HAP-1 (cell line): ENCODE results near the gene VAV3.

Experiments used
- DNase-seq, 2 experiments: peaks; one replicate each; pipeline ENCODE4 v3.0.0-alpha.2; 2016 to 2020; ENCODE audit warnings: low spot score in 2 of 2
- H3K27me3 ChIP-seq: fragments of 250-450 bp; sonication (Bioruptor Pico); 2 replicates; pipeline ENCODE4 v1.5.1; 2020; ENCODE audit warnings: low read depth, mild to moderate bottlenecking, moderate library complexity
- H3K36me3 ChIP-seq: fragments of 250-450 bp; sonication (Bioruptor Pico); replicated peaks from 2 replicates; pipeline ENCODE4 v1.5.1; 2020; ENCODE audit warnings: mild to moderate bottlenecking
- H3K4me1 ChIP-seq: fragments of 250-450 bp; sonication (Bioruptor Pico); 2 replicates; pipeline ENCODE4 v1.5.1; 2020; ENCODE audit warnings: mild to moderate bottlenecking
- H3K4me3 ChIP-seq: fragments of 250-450 bp; sonication (Bioruptor Pico); 2 replicates; pipeline ENCODE4 v1.5.1; 2020; ENCODE audit warnings: mild to moderate bottlenecking, moderate library complexity
- H3K9me3 ChIP-seq: fragments of 250-450 bp; sonication (Bioruptor Pico); 2 replicates; pipeline ENCODE4 v1.5.1; 2020; ENCODE audit warnings: mild to moderate bottlenecking, moderate library complexity
- in situ Hi-C: fragments of 300-500 bp; cut with MboI; formaldehyde crosslinking; loops from 3 replicates; pipeline ENCODE4 v1.14.3; 2020; ENCODE audit warnings: low sequenced_read_pairs, inconsistent platforms, mixed read lengths

Gene VAV3

DNA sequence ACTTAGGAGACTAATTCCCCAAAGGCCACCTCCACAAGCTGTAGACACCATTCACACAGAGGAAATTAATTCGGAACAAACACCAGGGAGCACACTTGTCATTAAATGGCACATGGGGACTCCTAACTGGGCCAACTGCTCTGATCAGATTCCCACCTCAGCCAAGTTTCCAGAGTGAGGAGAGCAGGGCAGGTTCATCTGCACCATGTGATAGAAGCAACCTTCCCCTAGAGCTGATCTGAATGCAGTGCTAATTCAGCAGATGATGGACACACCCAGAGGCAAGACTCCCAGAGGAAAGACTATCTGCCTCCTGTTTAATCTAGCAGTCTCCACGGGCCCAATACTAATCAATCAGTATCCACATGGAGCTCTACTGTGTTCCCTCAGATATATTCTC, 147.0 kb downstream of the VAV3 start:
- no peaks in the 10 kb centered on the region for H3K4me1 ChIP-seq
- in situ Hi-C loops: no loop called here
- no peak overlapping the region for H3K4me3 ChIP-seq
- no peak for DNase-seq
- no peaks in the 10 kb centered on the region for H3K36me3 ChIP-seq
- H3K27me3 ChIP-seq: no peaks in the 10 kb centered on the region
- H3K9me3 ChIP-seq: no peaks in the 10 kb centered on the region

DNA sequence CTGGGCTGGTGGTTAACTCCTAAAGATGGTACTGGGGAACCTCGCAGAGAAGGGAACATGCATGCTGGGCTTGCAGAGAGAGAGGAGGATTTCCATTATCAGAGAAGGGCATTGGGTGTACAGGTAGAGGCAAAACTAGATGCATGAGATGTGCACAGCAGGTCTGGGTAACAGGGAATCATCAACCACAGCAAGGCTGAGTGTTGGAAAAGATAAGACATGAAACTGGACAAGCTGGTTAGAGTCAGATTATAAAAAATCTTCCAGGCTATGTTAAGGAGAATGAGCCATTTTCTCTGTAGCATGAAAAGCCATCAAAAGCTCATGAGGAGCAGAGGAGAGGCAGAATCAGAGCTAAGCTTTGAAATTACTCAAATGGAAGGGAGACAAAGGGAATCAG, 147.8 kb downstream of the VAV3 start:
- DNase-seq: no peak
- Histone ChIP-seq H3K4me3 (no peak overlapping the region), H3K36me3 (no peaks in the 10 kb centered on the region), H3K27me3 (no peaks in the 10 kb centered on the region), H3K4me1 (no peaks in the 10 kb centered on the region), H3K9me3 (no peaks in the 10 kb centered on the region)
- in situ Hi-C loops: no loop called here

DNA sequence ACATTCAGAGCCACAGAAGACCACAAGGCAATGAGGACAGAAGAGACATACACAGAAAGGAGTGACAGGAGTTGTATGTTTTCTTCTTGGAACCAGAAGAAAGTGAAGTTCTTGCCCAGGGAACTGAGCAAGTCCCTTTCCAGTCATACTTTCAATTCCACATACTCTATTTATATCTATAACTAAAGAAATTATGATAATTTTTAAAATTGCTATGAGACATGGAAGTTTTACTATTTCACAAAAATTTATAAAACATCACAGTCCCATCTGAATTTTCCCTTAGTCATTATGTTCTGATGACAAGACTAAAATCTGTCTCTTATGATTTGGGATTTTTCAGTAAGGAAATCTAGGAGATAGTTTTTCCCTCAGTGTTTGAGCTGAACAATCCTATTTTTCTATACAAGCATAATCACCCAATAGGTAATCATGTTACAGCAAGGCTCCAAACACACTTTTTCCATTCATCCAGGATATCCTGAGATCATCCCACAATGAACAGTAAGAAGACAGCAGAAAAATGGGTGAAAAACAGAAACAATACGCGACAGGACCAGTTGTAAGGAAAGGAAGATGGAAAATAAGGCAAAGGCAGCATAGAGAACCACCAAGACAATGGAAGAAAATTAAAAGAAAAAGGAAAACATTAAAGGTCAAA, 154.6 kb downstream of the VAV3 start:
- H3K4me3 ChIP-seq: no peak overlapping the region
- H3K4me1 ChIP-seq: no peaks in the 10 kb centered on the region
- no peaks in the 10 kb centered on the region for H3K9me3 ChIP-seq
- DNase-seq: no peak
- H3K36me3 ChIP-seq: no peaks in the 10 kb centered on the region
- no peaks in the 10 kb centered on the region for H3K27me3 ChIP-seq
- in situ Hi-C loops: no loop called here

DNA sequence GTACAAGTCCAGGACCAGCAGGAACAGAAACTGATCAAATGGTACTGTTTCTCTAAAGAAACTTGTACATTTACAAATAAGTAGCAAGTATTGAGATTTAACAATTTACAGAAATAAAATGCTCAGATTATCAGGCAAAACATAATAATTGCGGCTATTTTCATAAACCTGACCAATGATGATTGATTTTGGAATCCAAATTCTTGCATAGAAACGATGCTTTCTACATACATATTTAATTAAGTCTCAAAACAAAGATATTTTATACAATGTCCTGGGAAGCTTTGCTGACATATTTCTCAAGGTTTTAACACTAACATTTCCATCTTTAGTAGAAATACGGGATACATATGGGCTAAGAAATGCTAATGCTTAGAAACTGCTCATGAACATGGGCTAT, 157.1 kb downstream of the VAV3 start:
- H3K4me3 ChIP-seq: no peak overlapping the region
- no peaks in the 10 kb centered on the region for H3K36me3 ChIP-seq
- in situ Hi-C loops: no loop called here
- peaks cover 2% of the 10 kb centered on the region; the same call in 1 of the 2 replicates for H3K4me1 ChIP-seq
- no peaks in the 10 kb centered on the region for H3K27me3 ChIP-seq
- DNase-seq: no peak
- H3K9me3 ChIP-seq: no peaks in the 10 kb centered on the region

DNA sequence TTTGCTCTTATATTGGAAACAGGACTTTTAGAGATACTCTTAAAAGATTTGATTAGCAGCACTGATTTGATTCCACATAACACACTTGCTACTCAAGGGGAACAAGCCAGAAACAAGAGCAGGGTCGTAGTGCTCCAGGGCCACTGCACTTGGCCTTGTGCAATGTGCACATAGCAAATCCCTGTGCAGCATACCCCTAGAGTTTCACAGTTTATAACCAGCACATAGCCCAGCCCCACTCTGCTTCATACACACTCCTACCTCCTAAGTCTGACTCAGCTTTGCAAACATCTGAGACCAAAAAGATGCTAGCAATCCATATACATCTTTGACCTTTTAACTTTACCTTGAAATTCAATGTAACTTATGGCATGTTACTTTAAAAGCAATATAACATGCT, 157.6 kb downstream of the VAV3 start:
- DNase-seq: no peak
- Histone ChIP-seq H3K9me3 (no peaks in the 10 kb centered on the region), H3K4me1 (peaks cover 2% of the 10 kb centered on the region; the same call in 1 of the 2 replicates), H3K27me3 (no peaks in the 10 kb centered on the region), H3K36me3 (no peaks in the 10 kb centered on the region), H3K4me3 (no peak overlapping the region)
- in situ Hi-C loops: no loop called here

DNA sequence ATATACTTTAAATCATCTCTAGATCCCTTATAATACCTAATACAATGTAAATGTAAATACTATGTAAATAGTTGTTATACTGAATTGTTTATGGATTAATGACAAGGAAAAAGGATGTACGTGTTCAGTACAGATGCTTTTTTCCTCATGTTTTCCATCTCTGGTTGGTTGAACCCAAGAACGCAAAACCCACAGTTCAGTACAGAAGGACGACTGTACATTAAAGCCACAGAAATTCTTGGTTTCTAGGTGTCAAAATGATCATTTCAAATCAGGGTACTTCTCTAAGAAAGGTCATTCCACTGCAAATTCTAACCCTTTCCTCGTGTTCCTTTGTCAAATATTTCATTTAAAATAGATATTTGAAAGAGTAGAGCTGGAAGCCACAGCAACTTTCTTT, 158.1 kb downstream of the VAV3 start:
- Histone ChIP-seq H3K27me3 (no peaks in the 10 kb centered on the region), H3K4me3 (no peak overlapping the region), H3K9me3 (no peaks in the 10 kb centered on the region), H3K4me1 (peaks cover 2% of the 10 kb centered on the region; the same call in 1 of the 2 replicates), H3K36me3 (no peaks in the 10 kb centered on the region)
- no peak for DNase-seq
- in situ Hi-C loops: no loop called here

DNA sequence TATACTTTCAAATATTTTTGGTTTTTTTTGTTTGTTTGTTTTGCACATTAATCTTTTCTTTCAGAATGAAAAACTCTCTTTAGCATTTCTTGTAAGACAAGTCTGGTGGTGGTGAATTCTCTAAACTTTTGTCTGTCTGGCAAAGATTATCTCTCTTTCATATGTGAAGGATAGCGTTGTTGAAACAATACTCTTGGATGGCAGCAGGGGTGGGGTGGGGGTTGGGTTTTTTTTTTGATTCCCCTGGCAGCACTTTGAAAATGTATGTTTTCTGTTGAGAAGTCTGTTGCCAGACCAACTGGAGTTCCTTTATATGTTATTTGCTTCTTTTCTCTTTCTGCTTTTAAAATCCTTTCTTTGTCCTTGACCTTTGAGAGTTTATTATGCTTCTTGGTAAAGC, 160.2 kb downstream of the VAV3 start:
- H3K9me3 ChIP-seq: no peaks in the 10 kb centered on the region
- H3K4me3 ChIP-seq: no peak overlapping the region
- no peak for DNase-seq
- H3K4me1 ChIP-seq: peaks cover 2% of the 10 kb centered on the region; the same call in 1 of the 2 replicates
- no peaks in the 10 kb centered on the region for H3K27me3 ChIP-seq
- in situ Hi-C loops: no loop called here
- H3K36me3 ChIP-seq: no peaks in the 10 kb centered on the region

DNA sequence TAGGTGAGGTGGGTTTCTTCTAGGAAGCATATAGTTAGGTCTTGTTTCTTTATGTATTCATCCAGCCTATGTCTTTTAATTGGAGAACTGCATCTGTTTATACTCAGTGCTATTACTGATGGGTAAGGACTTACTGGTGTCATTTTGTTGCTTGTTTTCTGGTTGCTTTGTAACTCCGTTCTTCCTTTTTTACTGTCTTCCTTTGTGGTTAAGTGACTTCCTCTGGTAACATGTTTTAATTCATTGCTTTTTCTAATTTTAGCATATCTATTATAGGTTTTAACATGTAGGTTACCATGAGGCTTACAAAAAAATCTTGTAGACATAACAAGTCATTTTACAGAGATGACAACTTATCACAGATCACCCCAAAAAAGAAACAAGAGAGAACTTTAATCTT, 160.8 kb downstream of the VAV3 start:
- Histone ChIP-seq H3K4me3 (no peak overlapping the region), H3K27me3 (no peaks in the 10 kb centered on the region), H3K9me3 (no peaks in the 10 kb centered on the region), H3K4me1 (peaks cover 2% of the 10 kb centered on the region; the same call in 1 of the 2 replicates), H3K36me3 (no peaks in the 10 kb centered on the region)
- no peak for DNase-seq
- in situ Hi-C loops: no loop called here

DNA sequence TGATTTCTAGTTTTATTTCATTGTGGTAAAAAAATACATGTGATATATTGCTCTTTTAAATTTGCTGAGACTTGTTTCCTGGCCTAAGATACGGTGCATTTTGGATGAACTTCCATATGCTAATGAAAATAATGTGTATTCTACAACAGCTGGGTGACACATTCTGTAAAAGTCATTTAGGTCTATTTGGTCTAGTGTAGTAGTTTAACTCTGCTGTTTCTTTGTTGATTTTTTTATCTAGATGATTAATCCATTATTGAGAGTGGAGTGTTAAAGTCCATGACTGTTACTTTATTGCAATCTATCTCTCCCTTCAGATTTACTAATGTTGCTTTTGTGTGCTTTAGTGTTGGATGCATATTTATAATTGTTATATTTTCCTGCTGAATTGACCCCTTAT, 161.4 kb downstream of the VAV3 start:
- Histone ChIP-seq H3K27me3 (no peaks in the 10 kb centered on the region), H3K4me3 (no peak overlapping the region)
- no peak for DNase-seq

DNA sequence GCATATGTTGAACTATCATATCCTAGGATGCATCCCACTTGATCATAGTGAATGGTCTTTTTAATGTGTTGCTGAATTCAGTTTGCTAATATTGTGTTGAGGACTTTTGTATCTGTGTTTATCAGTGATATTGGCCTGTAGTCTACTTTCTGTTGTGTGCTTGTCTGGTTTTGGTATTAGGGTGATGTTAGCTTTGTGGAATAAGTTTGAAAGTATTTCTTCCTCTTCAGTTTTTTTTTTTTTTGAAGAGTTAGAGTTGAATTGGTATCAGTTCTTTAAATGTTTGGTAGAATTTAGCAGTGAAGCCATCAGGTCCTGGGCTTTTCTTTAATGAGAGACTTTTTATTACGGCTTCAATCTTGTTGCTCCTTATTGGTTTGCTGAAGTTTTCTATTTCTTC, 162.3 kb downstream of the VAV3 start:
- Histone ChIP-seq H3K36me3 (no peaks in the 10 kb centered on the region), H3K4me3 (no peak overlapping the region), H3K27me3 (no peaks in the 10 kb centered on the region), H3K4me1 (peaks cover 2% of the 10 kb centered on the region; the same call in 1 of the 2 replicates), H3K9me3 (no peaks in the 10 kb centered on the region)
- no peak for DNase-seq
- in situ Hi-C loops: no loop called here

More for the DNA sequence above, 161.4 kb downstream of the VAV3 start:
- Histone ChIP-seq H3K36me3 (no peaks in the 10 kb centered on the region), H3K9me3 (no peaks in the 10 kb centered on the region), H3K4me1 (peaks cover 2% of the 10 kb centered on the region; the same call in 1 of the 2 replicates)
- in situ Hi-C loops: no loop called here

DNA sequence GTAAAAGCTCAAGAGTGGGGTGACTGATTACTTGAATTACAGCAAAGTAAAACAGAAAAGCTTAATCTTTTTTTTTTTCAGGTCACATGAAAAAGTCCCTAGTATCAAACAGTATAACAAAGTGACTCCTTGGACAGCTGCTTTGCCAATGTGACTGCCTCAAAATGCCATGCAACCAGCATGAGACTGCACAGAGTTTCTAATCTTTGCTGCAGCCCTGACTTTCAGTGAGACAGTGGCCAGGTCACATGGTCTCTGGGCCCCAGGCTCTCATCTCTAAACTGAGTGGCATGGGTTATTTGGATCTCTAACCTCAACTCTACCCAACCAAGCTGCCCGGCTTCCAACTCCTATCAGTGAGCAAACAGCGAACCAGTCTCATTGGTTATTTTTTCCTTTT, 169.0 kb downstream of the VAV3 start:
- in situ Hi-C loops: no loop called here
- no peak overlapping the region for H3K4me3 ChIP-seq
- H3K9me3 ChIP-seq: no peaks in the 10 kb centered on the region
- H3K36me3 ChIP-seq: no peaks in the 10 kb centered on the region
- no peaks in the 10 kb centered on the region for H3K4me1 ChIP-seq
- DNase-seq: no peak
- H3K27me3 ChIP-seq: no peaks in the 10 kb centered on the region

DNA sequence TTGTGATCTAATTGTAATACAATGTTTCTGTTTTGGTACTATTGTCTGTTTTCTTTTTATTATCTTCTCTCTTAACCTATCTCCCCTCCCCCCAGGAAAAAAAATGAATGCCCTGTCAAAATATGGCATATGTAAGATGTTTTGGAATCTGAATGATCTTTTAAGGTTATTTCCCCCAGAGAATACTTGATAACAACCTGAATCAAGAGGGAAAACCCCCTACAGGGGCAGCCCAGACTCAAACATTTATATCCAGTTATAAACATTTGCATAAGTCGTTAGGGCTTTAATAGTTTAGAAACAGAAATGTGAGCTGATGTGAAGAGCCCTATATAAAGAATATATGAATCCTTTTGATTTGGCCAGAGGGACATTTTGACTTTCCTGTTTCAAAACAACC, 169.5 kb downstream of the VAV3 start:
- no peaks in the 10 kb centered on the region for H3K27me3 ChIP-seq
- no peaks in the 10 kb centered on the region for H3K36me3 ChIP-seq
- H3K9me3 ChIP-seq: no peaks in the 10 kb centered on the region
- DNase-seq: no peak
- H3K4me3 ChIP-seq: no peak overlapping the region
- in situ Hi-C loops: no loop called here
- no peaks in the 10 kb centered on the region for H3K4me1 ChIP-seq

DNA sequence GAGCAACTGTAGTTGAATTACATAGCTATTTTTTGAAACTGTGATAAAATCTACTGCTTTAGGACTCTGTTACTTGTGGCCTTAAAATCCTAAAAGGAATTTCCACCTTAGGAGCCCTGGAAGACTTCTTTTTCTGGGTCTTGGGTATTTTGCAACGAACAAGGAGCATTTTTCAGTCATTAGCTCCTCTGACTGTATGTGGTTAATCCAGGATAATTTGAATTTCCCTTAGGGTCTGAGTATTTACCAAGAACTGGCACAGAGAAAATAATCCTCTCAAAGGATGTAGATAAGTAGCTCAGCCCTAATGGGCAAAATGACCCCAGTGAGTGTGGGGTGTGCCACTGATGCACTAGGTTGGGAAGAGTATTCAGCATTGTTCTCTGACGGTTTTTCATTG, 170.4 kb downstream of the VAV3 start:
- in situ Hi-C loops: no loop called here
- Histone ChIP-seq H3K9me3 (no peaks in the 10 kb centered on the region), H3K27me3 (no peaks in the 10 kb centered on the region), H3K4me3 (no peak overlapping the region), H3K36me3 (no peaks in the 10 kb centered on the region), H3K4me1 (no peaks in the 10 kb centered on the region)
- no peak for DNase-seq

DNA sequence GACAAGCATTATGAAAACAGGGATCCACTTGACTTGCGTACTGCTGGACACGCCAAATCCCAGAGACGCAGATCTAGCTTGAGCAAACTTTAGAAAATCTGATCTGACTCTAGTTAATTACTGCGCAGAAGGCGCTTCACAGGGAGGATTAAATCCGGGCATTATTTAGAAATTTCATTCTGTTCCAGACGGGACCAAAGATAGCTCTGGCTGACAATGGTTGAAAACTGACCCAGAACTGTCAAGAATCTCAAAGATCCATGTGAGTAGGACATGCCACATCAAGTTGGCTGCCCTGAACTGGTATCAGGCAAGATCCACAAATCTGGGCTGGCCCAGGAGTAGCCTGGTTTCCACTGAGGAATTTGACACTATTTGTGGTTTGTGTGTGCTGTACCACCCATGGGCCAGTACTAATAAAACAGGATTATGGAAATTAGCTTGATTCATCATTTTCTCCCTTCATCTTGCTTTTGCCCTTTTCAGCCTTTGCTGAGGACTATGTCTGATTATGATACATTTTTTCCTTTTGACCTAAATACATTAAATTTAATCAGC, 171.0 kb downstream of the VAV3 start:
- Histone ChIP-seq H3K4me3 (no peak overlapping the region), H3K9me3 (no peaks in the 10 kb centered on the region), H3K4me1 (no peaks in the 10 kb centered on the region), H3K27me3 (no peaks in the 10 kb centered on the region), H3K36me3 (no peaks in the 10 kb centered on the region)
- no peak for DNase-seq
- in situ Hi-C loops: no loop called here

DNA sequence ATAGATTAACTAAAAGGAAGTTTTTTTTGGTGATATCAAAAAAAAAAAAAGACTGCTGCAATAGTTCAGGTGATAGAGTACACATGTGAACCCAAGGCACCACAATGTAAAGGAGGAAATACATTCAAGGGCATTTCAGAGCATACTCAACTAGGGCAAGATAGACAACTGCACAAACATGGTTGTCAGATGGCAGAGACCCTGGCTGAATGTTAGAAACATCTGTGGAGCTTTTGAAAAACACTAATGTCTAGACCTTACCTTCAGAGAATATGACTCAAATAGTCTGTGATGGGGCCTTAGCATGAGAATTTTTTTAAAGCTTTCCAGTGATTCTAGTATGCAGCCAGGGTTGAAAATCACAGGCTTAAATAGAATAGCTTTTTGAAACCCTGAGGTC, 173.6 kb downstream of the VAV3 start:
- DNase-seq: no peak
- H3K27me3 ChIP-seq: no peaks in the 10 kb centered on the region
- no peaks in the 10 kb centered on the region for H3K36me3 ChIP-seq
- H3K4me3 ChIP-seq: no peak overlapping the region
- H3K9me3 ChIP-seq: no peaks in the 10 kb centered on the region
- no peaks in the 10 kb centered on the region for H3K4me1 ChIP-seq
- in situ Hi-C loops: no loop called here
